GM18861 (cell line): Measurements from ENCODE around the gene ADGRA3.
A peak's percentile ranks its signal among the peaks of the same experiment; 100 is the strongest.

Experiments used
- ATAC-seq: cut with Tn5 transposase; IDR thresholded peaks from one replicate; pipeline ENCODE4 v1.9.1; 2021; ENCODE audit not compliant: unreplicated experiment

Gene ADGRA3, protein sequence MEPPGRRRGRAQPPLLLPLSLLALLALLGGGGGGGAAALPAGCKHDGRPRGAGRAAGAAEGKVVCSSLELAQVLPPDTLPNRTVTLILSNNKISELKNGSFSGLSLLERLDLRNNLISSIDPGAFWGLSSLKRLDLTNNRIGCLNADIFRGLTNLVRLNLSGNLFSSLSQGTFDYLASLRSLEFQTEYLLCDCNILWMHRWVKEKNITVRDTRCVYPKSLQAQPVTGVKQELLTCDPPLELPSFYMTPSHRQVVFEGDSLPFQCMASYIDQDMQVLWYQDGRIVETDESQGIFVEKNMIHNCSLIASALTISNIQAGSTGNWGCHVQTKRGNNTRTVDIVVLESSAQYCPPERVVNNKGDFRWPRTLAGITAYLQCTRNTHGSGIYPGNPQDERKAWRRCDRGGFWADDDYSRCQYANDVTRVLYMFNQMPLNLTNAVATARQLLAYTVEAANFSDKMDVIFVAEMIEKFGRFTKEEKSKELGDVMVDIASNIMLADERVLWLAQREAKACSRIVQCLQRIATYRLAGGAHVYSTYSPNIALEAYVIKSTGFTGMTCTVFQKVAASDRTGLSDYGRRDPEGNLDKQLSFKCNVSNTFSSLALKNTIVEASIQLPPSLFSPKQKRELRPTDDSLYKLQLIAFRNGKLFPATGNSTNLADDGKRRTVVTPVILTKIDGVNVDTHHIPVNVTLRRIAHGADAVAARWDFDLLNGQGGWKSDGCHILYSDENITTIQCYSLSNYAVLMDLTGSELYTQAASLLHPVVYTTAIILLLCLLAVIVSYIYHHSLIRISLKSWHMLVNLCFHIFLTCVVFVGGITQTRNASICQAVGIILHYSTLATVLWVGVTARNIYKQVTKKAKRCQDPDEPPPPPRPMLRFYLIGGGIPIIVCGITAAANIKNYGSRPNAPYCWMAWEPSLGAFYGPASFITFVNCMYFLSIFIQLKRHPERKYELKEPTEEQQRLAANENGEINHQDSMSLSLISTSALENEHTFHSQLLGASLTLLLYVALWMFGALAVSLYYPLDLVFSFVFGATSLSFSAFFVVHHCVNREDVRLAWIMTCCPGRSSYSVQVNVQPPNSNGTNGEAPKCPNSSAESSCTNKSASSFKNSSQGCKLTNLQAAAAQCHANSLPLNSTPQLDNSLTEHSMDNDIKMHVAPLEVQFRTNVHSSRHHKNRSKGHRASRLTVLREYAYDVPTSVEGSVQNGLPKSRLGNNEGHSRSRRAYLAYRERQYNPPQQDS (N-terminal part only)

DNA sequence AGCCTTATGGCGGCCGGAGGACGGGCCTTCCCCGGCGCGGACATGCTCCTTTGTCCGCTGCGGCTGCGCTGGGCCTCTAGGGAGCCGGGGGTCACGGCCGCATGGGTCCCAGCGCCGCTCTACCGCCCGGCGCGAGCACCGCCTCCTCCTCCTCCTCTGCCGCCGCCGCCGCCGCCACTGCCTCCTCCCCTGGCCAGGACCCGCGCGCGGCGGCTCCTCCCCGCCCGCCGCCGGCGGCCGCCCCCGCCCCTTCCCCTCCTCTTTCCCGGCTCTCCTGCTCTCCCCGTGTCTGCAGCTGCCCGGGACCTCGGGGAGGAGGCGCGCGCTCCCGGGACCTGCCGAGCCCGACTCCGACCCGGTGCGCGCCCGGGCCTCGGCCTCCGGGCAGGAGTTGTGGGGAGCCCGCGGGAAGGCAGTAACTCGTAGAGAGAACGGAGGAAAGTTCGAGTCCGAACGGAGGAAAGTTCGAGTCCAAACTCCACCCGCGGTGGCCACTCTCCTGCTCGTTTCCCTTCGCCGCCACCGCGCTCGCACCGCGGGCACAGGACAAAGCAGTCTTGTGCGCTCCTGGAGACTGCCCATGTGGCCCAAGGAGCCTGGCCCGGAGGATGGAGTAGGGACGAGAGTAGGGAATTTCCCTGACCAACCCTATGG, at the start of gene ADGRA3:
Gene ADGRA3 (minus strand): TSS at position 179 of the 654 bp plus-strand sequence. CDS start 282 bp downstream, outside the sequence.
- ATAC-seq = peak; percentile 59

DNA sequence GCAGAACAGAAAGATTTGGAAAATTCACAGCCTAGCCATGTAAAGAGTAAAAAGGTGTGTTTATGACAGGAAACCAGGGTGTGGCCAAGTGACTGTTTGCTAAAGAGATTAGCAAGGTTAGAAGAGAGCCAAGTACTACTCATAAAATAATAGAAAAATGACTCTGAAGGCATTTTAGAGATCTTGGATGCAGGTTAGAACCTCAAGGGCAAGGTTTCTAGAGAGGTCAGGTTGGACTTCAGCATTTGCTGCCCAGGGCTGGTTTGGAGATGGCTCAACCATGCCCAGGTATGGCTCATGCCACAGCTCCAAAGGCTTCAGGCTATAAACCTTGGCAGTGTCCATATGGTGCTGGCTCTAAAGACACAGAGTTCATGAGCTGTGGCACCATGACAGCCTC, 40.6 kb upstream of the ADGRA3 start:
- no peak for ATAC-seq

DNA sequence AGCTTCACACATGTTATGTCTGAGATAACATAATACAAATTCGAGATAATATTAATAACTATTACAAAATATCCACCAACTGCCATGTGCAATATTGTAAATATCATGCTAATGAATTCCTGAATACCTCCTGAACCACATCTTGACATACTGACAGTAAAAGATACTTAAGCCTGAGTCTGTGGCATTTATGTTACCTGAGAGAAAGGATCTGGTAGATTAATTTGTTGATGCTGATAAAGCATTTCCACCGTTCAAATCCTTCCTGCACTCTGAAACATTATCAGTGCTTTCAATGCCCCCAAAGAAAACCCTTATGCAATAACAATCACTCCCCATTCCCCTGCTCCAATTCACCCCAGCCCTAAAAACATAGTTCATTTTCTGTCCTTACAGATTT, 38.8 kb upstream of the ADGRA3 start:
- ATAC-seq = no peak

DNA sequence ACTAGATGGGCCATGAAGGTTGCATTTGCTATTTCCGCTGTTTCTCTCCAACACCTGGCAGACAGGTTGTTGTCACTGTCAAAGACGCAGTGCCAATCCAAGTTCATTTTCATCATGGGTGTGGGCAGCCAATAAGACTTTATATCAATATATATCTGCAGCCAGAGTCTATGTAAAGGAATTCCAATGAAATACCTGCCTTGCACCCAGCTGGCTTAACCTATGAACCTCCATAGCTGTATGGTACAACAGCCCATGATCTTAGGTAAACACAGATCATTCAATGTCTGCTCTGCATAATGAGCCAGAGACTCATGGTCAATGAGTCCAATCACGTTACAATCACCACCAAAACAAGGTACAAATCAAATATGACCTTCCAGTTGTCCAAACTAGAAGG, 37.7 kb upstream of the ADGRA3 start:
- no peak for ATAC-seq

DNA sequence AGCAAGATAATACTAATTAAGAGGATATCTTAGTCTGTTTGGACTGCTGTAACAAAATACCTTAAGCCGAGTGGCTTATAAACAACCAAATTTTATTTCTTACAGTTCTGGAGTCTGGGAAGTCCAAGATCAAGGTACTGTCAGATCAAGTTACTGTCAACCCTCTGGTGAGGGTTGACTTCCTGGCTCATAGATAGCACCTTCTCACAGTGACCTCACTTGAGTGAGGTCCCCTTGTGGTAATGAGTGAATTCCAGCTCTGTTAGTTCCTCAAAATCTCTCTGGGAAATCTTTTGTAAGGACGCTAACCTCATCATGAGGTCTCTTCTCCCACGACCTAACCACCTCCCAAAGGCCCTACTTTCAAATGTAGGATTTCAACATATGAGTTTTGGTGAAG, 36.9 kb upstream of the ADGRA3 start:
- no peak for ATAC-seq

DNA sequence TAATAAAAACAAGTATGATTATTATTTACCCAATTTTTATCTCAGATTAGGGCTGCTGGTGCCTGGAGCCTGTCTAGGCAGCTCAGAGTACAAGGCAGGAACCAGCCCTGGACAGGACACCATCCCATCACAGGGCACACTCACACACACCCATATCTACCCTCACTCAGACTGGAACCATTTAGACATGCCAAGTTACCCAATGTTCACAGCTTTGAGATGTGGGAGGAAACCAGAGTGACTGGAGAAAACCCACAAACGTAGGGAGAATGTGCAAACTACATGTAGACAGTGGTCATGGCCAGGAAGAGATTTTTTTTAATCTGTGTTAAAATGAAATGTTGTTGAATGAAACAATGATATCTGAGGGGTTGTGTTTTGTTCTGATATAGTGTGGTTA, 35.7 kb upstream of the ADGRA3 start:
- ATAC-seq = no peak

DNA sequence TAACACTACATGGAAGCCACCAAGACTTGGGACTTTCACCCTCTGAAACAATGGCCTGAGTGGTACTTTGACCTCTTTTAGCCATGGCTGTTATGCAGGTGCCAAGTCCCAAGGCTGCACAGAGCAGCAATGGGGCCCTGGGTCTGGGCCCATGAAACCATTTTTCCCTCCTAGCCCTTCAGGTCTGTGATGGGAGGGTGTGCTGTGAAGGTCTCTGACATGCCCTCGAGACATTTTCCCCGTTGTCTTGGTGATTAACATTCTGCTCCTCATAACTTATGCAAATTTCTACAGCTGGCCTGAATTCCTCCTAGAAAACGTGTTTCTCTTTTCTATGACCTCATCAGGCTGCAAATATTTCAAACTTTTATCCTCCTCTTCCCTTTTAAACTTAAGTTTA, 30.4 kb upstream of the ADGRA3 start:
- ATAC-seq = no peak

DNA sequence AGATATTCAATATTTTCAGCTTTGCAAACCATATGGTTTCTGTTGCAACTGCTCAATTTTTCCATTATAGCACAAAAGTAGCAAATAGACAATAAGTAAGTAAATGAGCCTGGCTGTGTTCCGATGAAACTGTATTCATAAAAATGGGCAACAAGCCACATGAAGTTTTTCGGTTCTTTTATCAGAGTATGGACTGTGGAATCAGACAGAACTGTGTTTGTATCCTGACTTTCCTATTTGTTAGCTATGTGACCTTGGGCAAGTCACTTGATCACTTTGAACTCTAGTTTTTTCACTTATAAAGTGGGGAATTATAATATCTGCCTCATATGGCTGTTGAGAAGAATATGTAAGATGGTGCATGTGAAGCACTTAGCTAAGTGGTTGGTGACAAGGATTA, 23.4 kb upstream of the ADGRA3 start:
- ATAC-seq = no peak

DNA sequence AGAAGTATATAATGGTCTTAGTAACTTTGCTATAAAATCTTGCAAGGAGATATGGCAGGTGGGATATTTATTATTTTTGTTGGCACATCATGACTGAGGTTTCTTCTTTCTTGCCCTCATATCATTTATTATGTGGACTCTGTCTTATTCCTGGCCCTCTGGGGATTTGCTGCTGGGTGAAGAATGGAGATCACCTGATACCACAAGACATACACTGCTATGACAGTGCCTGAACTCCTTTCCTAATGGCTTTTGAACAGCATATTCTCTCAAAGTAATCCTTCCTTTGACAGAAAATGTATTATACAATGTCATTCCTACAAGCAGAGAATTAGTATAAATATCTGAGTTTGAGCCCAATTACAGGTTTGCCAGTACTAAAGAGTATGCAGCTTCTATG, 22.0 kb upstream of the ADGRA3 start:
- no peak for ATAC-seq

DNA sequence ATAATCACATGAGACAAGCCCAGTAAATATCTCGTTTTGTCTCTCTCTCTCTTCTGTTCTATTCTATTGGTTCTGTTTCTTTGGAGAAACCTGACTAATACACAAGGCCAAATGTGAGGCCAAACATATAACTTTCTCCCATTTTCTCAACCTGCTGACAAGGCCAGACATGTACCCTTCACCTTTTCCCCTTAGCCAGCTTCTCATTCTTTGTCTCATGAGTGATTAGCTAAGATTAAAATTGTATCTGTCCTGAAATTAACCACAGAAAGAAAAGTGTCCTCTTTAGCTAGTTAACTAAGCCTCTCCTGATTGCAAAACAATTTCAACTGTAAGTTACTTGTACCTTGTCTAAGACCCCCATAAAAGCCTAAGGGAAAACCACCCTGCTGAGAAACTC, 18.5 kb upstream of the ADGRA3 start:
- ATAC-seq = no peak

DNA sequence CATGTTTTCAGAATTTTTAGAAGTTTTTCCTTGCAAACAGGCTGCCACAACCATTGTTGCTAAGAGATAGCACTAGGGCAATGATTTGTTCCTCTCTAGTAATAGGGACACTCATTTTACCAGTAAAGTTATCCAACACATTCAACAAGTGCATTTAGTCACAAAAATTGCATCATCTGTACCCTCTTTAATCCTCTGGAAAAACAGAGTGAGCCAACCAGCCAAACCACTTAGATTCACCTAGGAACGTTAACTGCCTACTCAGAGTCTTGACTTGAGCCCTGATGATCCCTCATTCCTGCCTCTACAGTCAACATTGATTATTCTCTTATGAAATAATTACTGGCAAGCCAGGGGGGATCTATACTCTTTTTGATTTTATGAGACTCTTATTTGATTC, 17.0 kb upstream of the ADGRA3 start:
- ATAC-seq = no peak

DNA sequence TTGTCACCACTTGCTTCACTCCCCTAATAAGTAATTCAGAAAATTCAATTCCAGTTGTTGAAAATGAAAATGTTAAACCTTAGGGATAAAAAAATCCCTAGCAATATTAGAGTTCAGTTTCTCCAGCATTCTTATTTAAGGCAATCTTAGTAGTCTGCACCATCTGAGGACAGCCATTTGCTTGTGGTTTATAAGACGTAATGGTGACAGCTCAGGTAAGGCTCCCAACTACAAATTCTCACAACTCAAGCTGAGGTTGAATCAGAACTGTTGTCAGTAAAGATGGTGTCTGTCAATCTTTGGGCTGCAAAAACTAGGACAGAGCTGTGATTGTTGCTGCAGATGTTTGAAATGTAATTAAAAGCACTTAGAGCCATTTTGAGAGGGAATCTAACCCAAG, 16.3 kb upstream of the ADGRA3 start:
- no peak for ATAC-seq

DNA sequence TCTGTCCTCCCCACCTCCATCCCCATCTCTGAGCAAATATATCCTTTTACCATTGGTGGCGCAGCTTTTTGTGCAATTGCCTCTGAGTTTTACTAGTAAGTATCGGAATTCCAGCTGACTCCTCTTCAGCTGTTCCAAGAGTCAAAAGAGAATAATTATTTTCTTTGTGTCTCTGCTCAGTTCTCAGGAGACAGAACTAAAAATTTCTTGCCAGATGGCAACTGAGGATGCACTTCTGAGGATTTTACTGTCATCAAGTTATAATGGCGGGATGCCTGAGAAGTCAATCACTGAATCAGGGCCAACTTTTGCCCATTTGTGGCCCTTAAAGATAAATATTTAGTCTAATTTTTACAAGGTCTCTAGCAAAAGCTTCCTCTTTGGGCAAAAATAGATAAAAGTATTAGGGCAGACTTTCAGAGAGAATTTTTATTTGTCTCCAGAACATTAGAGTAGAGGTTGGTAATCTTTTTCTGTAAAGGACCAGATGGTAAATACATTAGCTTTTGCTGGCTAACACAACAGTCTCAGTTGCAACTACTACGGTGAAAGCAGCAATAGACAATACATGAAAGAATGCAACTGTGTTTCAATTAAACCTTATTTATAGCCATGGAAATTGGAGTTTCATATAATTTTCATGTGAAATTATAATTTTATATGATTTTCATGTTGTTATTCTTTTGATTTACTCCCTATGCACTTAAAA, 15.6 kb upstream of the ADGRA3 start:
- no peak for ATAC-seq

DNA sequence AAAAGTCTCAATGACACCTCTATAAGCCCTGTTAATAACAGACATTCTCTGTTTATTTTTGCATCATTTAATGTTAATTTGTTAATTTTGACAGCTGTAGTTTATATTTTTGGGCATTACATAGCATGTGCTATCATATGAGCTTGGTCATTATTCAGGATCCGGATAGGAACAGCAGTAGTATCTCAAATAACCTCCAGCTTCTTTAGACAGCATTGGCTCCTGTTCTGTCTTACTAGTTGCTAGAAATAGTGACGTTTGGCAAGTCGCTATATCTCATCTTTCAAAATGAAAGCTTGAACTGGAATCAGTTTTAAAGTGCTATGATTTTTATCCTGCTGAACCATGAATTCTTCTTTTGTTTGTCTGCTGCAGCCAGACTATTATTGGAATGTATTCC, 9.0 kb upstream of the ADGRA3 start:
- no peak for ATAC-seq

DNA sequence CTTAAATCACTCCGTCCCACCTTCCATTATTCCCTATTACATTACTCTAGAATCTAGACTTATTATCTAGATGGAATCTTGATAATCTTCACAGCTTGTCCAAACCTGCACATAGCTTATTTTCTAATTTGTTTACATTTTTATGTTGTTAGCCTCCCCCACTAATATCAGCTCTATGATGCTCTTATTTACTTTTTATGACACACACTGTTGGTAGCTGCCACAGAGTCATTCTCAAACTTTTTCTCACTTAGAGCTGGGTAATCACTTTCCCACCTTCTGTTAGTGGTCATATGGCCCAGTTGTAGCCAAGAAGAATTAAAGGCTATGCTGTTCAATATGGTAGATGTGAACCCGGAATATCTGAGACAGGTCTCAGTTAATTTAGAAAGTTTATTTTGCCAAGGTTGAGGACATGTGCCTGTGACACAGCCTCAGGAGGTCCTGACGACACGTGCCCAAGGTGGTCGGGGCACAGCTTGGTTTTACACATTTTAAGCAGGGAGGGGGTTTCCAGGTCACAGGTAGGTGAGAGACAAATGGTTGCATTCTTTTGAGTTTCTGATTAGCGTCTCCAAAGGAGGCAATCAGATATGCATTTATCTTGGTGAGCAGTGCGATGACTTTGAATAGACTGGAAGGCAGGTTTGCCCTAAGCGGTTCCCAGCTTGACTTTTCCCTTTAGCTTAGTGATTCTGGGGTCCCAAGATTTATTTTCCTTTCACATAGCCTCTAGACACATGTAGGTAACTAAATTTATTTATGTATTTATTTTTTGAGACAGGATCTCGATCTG, 7.0 kb upstream of the ADGRA3 start:
- ATAC-seq = no peak

DNA sequence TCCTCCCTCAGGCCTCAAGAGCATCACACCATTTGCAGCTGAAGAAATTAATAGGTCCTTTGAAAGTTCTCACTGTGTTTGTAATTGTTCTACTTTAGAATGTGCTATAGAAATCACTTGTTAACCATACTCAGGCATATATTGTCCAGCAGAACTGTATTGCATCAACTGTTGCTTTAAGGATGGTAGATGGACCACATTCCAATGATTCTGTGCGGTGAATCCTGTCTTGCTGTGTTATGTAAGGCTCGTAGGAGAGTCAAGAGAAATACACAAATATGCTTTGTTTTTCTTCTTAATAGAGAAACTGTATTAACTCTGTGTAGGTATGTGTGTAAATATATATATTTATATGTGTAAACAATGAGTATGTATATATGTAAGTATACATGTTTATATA, 6.3 kb upstream of the ADGRA3 start:
- ATAC-seq = no peak

DNA sequence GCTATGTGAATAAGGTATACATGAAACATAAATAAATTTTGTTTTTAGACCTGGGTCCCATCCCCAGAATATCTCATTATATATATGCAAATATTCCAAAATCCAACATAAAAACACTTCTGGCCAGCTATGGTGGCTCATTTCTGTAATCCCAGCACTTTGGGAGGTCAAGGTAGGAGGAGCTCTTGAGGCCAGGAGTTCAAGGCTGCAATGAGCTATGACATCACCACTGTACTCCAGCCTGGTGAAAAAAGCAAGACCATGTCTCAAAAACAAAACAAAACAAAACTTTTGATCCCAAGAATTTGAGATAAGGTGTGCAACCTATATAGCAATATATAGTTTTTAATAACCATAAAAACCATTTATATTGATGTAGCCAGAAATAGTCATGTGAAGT, 5.4 kb upstream of the ADGRA3 start:
- ATAC-seq = no peak

DNA sequence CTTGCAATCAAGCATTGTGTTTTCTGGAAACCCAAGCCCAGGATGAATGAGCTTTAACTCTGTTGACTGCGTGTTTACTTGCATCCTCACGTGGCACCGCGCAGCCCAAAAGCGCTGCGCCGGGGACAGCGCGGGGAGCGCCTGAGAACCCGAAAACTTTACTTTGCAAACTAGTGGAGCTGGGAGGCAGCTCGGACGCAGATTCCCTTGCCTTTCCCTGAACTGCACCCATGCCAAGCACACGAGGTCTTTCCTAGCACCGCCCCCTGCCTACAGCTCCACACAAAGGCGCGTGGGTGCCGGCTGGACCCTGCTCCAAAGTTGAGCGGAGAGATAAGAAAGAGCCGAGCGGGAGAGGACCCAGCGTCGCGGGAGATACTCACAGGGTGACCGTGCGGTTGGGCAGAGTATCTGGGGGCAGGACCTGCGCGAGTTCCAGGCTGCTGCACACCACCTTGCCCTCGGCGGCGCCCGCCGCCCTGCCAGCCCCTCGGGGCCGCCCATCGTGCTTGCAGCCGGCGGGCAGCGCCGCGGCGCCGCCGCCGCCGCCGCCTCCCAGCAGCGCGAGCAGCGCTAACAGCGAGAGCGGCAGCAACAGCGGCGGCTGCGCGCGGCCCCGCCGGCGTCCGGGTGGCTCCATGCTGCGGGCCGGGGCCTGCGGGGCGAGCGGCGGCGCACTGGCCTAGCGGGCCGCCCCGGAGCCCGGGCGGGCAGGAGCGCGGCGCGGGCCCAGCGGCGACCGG, 550 bp downstream of the ADGRA3 start:
- ATAC-seq = peak; percentile 44

DNA sequence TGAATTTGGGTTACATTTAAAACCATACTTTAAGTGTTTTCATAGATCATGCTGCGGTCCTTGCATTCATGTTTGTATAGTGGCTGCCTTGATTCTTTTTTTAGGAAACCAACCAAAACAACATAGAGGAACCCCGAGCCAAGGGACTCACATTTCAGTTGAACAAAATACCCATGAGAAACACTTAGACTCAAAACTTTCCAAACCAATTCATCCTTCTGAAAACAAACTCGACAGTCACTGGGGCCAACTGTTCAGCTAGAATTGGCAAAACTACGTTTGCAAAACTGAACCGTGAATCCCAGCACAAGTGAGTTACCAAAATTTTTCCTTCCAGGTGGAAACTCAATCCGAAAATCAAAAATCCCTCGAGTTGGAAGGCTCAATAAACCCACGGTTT, 1.4 kb downstream of the ADGRA3 start:
- ATAC-seq = no peak
